Small intestine (tissue), 7 donors: ENCODE data around the gene APIP. TPM values are rescaled to one million over a fixed set of nuclear protein-coding genes. Genes with fewer than 3 reads are reported as not detected.
A peak's percentile ranks its signal among the peaks of the same experiment; 100 is the strongest.

Experiments used
- DNase-seq, 2 donors: peaks; one replicate each; pipeline versions ENCODE4 v3.0.0 to v3.0.0-alpha.2; 2013
- FAIRE-seq: peaks from 2 replicates; lab custom pipeline; 2012; peaks lifted over from hg19 to GRCh38; lab: Jason Lieb, UNC
- H3K27ac ChIP-seq, 3 donors: one replicate each; pipeline ENCODE4 v1.5.1; 2013; ENCODE audit warnings: low read length in 2 of 3, mild to moderate bottlenecking in 2 of 3, control low read depth in 1 of 3, inconsistent platforms in 1 of 3, low read depth in 1 of 3, moderate library complexity in 1 of 3
- H3K27me3 ChIP-seq, 3 donors: one replicate each; pipeline ENCODE4 v1.6.1; 2013; ENCODE audit warnings: low read length in 3 of 3, inconsistent platforms in 1 of 3; ENCODE audit not compliant: control insufficient read depth in 3 of 3, insufficient read depth in 3 of 3
- H3K36me3 ChIP-seq, 3 donors: one replicate each; pipeline ENCODE4 v1.6.1; 2013; ENCODE audit warnings: low read length in 3 of 3, inconsistent platforms in 1 of 3, low read depth in 1 of 3, mild to moderate bottlenecking in 1 of 3, moderate library complexity in 1 of 3; ENCODE audit not compliant: control insufficient read depth in 3 of 3, insufficient read depth in 2 of 3
- H3K4me1 ChIP-seq, 3 donors: one replicate each; pipeline ENCODE4 v1.6.1; 2013; ENCODE audit warnings: low read length in 2 of 3, inconsistent platforms in 1 of 3, low read depth in 1 of 3, mild to moderate bottlenecking in 1 of 3, moderate library complexity in 1 of 3; ENCODE audit not compliant: control insufficient read depth in 3 of 3, insufficient read depth in 2 of 3
- H3K4me3 ChIP-seq, 3 donors: one replicate each; pipeline ENCODE4 v1.5.1; 2013; ENCODE audit warnings: low read length in 3 of 3, control low read depth in 1 of 3, inconsistent platforms in 1 of 3, low read depth in 1 of 3, mild to moderate bottlenecking in 1 of 3, moderate library complexity in 1 of 3
- H3K9me3 ChIP-seq, 2 donors: one replicate each; pipeline ENCODE4 v1.6.1; 2013; ENCODE audit warnings: low read depth in 1 of 2, low read length in 1 of 2; ENCODE audit not compliant: control insufficient read depth in 2 of 2, insufficient read depth in 1 of 2
- WGBS, 3 donors: extraction: QIAGEN DNeasy Blood & Tissue Kit; methylation state at CpG; one replicate each; pipeline ENCODE4 v1.1.7; 2013; 5-methylcytosine and 5-hydroxymethylcytosine counted together
- polyA plus RNA-seq, 4 donors: library from polyadenylated mRNA; stranded (reverse) in 3 of 4; unstranded in 1 of 4; fragments of 200-250 nt in 3 of 4; fragments of 120-200 nt in 1 of 4; gene quantifications; one replicate each; pipeline versions ENCODE4 v1.2.1 to v1.2.3, GENCODE V29; 2013
- donor health status: healthy with polysubstance abuse.
- donor health status: control.
- donor health status: control.
- donor health status: Bipolar disorder and iron deficiency.
- donor health status: healthy.

APIP gene
- polyA plus RNA-seq, 4 donors = 23.6 to 36.2 (median 30.0) TPM

DNA sequence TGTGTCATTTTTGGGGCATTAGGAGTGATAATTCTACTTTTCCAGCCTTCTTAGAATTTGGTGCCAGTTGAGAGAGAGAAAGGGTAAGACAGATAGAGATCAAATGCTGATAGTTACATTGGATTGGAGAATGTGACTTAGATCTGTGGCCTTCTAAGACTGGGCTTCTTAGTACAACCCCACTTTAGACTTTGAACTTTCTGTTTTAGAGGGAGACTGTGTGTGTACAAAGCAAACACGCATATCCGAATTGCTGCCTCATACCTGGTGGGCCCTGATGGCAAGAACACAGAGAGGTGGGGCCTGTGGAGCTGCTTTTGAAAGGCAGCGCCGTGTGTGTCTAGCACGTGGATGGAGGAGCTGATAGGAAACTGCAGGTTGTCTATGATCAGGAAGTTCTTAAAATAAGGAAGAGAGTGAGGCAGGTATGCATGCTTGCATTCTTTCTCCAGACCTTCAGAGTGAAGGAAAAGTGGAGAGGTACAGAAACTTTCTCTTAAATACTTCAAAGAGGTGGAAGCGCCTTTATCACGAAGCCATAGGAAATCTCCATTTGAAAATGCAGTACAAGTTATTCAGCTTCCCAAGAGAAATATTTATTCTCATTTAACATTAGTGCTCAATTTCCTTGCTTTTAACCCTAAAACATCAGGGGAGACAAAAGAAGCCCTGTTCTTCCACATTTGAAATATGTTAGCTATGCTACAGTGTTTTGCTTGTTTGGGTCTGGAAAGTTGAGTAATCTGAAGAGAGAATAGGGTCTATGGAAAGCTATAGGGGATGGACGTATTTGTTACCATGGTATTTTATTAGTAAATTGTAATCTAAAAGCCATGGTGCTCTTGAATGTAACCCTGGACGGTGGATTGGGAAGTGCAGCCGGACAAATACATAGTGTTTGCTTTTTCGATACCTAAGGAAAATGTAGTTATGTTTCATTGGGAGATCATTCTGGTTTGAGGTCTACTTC is 13.9 kb upstream of the APIP start:
- peaks cover 0 to 6% (median 0%) of the 10 kb centered on the region in 3 donors for H3K36me3 ChIP-seq
- no peaks in the 10 kb centered on the region for H3K9me3 ChIP-seq
- H3K4me3 ChIP-seq = no peak overlapping the region
- 57 to 79% (median 67%) methylated on average over 11 of the region's 11 CpGs for WGBS, 3 donors
- H3K27me3 ChIP-seq = no peaks in the 10 kb centered on the region
- peaks cover 0 to 5% (median 3%) of the 10 kb centered on the region in 3 donors for H3K4me1 ChIP-seq
- H3K27ac ChIP-seq = no peak overlapping the region
- DNase-seq (peak; percentile 50 to 73), FAIRE-seq (no peak)

DNA sequence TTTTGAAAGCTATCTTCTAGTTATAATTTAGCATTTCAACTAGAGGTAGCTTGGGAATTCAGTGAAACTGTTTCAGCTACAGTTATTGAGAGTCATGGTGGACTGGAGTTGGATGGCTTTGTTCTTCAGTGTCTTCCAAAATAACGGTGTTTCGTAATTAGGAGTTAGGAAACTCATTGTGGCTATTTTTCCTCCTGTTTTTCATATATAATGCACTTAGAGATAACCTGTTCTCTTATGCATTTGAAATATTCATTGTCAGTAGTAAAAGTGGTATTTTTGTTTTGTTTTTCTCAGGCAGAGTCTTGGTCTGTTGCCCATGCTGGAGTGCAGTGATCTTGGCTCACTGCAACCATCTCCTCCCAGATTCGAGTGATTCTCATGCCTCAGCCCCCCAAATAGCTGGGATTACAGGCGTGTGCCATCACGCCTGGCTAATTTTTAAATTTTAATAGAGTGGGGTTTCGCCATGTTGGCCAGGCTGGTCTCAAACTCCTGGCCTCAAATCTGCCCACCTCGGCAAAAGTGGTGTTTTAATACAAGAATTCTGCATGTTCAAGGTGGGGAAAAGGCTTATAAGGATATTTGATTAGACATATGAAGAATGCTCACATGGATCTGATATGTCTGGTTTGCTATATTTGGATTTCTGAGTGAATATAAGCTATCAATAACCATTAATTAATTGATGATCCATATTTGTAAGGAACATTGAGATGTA is 12.9 kb upstream of the APIP start:
- DNase-seq = no peak
- no peak overlapping the region for H3K27ac ChIP-seq
- H3K27me3 ChIP-seq = no peaks in the 10 kb centered on the region
- no peak for FAIRE-seq
- H3K9me3 ChIP-seq = no peaks in the 10 kb centered on the region
- no peak overlapping the region for H3K4me3 ChIP-seq
- 89 to 93% (median 91%) methylated on average over 7 of the region's 7 CpGs for WGBS, 3 donors
- H3K4me1 ChIP-seq = peaks cover 0 to 5% (median 3%) of the 10 kb centered on the region in 3 donors
- H3K36me3 ChIP-seq = peaks cover 0 to 4% (median 2%) of the 10 kb centered on the region in 3 donors

DNA sequence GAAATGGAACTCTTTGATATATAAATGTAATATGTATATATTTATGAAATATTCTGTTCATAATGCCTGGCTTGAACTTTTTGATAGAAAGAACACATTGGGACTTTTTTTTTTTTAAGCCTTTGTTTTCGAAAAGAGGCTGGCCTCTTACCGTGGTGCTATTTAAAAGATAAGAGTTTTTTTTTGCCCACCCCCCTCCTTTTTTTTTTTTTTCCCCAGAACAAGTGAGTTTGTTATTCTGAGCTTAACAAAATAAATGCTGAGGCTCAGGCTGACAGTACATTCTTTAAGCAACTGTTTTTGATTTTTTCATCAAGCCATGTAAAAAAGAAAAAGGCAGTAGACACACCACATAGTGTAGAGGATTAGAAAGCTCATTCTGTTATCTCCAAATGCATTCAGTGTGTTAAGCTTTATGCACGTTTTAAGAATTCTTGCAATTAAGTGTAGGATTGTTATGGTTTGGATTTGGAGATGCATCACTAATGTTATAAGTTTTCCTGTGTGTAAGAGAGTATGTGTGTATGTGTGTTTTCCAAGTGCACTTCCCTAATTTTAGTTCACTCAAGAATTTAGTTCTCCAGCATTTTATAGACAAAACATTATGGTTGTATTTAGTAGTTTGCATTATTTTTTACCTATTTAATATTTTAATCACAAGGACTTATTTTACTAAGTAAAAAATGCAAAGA is 12.2 kb upstream of the APIP start:
- WGBS, 3 donors = 61 to 73% (median 65%) methylated on average over 3 of the region's 3 CpGs
- FAIRE-seq (no peak), DNase-seq (no peak)
- Histone ChIP-seq H3K36me3 (peaks cover 0 to 4% (median 3%) of the 10 kb centered on the region in 3 donors), H3K27ac (no peak overlapping the region), H3K4me1 (peaks cover 0 to 5% (median 3%) of the 10 kb centered on the region in 3 donors), H3K27me3 (no peaks in the 10 kb centered on the region), H3K9me3 (no peaks in the 10 kb centered on the region), H3K4me3 (no peak overlapping the region)

DNA sequence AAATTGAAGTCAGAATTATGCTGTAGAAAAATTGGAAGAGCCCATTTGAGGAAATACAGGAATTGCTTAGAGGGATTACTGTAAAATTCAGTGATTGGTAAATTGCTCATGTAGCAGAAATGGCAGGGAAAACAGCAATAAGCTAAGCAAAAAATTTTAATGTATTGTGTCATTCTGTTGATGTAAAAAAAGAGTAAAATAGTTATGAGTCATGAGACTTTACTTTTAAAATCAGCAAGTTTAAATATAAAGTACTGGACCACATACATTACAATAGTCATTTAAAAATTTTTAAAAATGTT is 10.6 kb upstream of the APIP start:
- no peak overlapping the region for H3K27ac ChIP-seq
- DNase-seq = no peak

DNA sequence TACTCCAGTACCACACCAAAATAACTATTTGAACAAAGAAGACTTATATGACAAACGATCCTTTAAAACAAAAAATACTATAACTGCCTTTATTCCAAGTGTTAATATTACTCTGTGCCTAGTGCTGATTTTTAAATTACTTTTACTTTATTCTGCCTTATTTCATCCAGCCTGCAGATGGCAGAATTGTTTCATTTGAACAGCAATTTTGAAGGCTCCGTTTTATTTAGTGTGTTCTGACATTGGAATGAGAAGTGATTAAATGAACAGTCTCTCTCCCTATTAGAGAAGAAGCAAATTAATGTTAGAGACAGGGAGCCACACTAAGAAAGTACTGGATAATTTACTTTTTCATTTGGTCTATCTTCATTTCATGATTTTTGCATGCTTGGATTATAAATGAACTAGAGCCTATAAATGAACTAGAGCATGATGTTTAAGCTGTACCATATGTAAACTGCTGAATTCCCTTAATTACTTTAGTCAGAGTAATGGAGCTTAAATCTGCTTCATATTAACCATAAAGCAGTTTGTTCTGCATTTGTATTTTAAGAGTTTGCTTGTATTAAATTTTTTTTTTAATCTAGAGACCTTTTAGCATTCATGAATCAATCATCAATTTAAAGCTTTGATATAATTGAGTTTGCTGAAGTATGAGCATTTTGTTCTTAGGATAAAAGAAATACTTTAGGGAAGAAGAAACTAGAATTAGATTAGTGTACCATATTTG is 10.1 kb upstream of the APIP start:
- Histone ChIP-seq H3K27ac (no peak overlapping the region), H3K27me3 (no peaks in the 10 kb centered on the region), H3K36me3 (peaks cover 0 to 3% (median 0%) of the 10 kb centered on the region in 3 donors), H3K9me3 (no peaks in the 10 kb centered on the region), H3K4me1 (peaks cover 0 to 5% (median 3%) of the 10 kb centered on the region in 3 donors), H3K4me3 (no peak overlapping the region)
- DNase-seq (peak; percentile 51), FAIRE-seq (no peak)
- WGBS, 3 donors = 7 to 12% (median 9%) methylated on average over 2 of the region's 2 CpGs

More for the DNA sequence above, 10.6 kb upstream of the APIP start:
- H3K27me3 ChIP-seq = no peaks in the 10 kb centered on the region
- no peaks in the 10 kb centered on the region for H3K9me3 ChIP-seq
- peaks cover 0 to 5% (median 3%) of the 10 kb centered on the region in 3 donors for H3K4me1 ChIP-seq
- FAIRE-seq = no peak
- H3K4me3 ChIP-seq = no peak overlapping the region
- H3K36me3 ChIP-seq = peaks cover 0 to 3% (median 0%) of the 10 kb centered on the region in 3 donors

DNA sequence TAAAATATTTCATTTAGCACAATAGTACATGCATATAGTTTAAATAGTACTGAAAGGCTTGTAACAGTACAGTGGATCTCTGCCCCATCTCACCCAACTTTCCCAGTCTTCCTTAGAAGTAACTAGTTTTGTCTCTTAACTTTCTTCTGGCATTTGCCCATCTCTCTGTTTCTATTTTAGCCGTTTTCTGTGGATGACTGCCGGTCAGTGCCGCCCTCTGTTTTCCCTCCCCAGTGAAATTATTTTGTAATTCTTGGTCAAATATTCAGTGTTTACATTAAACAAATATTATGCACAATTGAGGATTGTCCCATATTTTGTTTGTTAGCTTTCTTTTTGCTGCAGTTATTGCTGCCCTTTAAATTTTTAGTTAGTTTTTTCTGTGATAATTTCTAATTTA is 8.5 kb upstream of the APIP start:
- H3K27me3 ChIP-seq = no peaks in the 10 kb centered on the region
- WGBS, 3 donors = 58 to 78% (median 75%) methylated on average over 3 of the region's 3 CpGs
- DNase-seq (no peak), FAIRE-seq (no peak)
- no peaks in the 10 kb centered on the region for H3K4me1 ChIP-seq
- H3K9me3 ChIP-seq = no peaks in the 10 kb centered on the region
- no peak overlapping the region for H3K27ac ChIP-seq
- H3K4me3 ChIP-seq = no peak overlapping the region
- H3K36me3 ChIP-seq = peaks cover 0 to 3% (median 2%) of the 10 kb centered on the region in 3 donors

DNA sequence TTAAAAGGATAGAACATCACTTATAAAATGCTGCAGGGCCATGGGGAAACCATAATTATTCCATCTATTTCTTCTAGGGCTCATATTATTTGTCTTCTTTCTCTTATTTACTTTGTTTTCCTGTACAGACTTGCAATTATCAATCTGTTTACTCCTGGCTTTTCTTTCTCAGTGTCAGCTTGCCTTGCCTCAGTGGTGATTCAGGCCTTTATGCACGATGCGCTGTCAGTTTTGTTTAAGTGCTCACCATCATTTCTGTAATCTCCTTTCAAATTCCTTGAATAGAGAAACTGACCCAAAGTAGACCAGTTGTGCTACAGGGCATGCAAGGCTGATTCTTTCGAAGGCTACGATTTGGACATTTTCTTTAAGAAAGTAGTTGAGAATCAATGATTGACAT is 5.0 kb upstream of the APIP start:
- Histone ChIP-seq H3K4me1 (peaks cover 0 to 2% (median 1%) of the 10 kb centered on the region in 3 donors), H3K36me3 (peaks cover 0 to 3% (median 2%) of the 10 kb centered on the region in 3 donors), H3K27me3 (no peaks in the 10 kb centered on the region), H3K27ac (no peak overlapping the region), H3K4me3 (no peak overlapping the region), H3K9me3 (no peaks in the 10 kb centered on the region)
- FAIRE-seq (no peak), DNase-seq (no peak)
- WGBS, 3 donors = 96 to 97% (median 96%) methylated on average over 4 of the region's 4 CpGs
